Measurements from ENCODE around the gene INSL3.

The INSL3 gene

DNA sequence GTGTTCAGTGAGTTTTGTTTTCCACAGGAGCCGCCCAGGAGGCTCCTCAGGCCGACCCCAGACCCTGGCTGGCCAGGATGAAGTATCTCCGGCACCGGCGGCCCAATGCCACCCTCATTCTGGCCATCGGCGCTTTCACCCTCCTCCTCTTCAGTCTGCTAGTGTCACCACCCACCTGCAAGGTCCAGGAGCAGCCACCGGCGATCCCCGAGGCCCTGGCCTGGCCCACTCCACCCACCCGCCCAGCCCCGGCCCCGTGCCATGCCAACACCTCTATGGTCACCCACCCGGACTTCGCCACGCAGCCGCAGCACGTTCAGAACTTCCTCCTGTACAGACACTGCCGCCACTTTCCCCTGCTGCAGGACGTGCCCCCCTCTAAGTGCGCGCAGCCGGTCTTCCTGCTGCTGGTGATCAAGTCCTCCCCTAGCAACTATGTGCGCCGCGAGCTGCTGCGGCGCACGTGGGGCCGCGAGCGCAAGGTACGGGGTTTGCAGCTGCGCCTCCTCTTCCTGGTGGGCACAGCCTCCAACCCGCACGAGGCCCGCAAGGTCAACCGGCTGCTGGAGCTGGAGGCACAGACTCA, 13.5 kb downstream of the INSL3 start:
- H4K20me1 ChIP-seq (ENCODE audit: control insufficient read depth, insufficient read depth, low read depth, low read length): no peaks in the 10 kb centered on the region
- H3F3A ChIP-seq (ENCODE audit: control insufficient read depth, insufficient read depth): no peaks in the 10 kb centered on the region
- H3K27ac ChIP-seq (ENCODE audit: low read depth, low read length): no peak overlapping the region
- no peaks in the 10 kb centered on the region for H3K79me2 ChIP-seq (ENCODE audit: control insufficient read depth, low read length)
- no peaks in the 10 kb centered on the region for H3K4me1 ChIP-seq (ENCODE audit: control insufficient read depth, low read length)
- H3K9me3 ChIP-seq (ENCODE audit: control insufficient read depth, insufficient read depth, low read length): no peaks in the 10 kb centered on the region
- TF ChIP-seq, protein P1, sequence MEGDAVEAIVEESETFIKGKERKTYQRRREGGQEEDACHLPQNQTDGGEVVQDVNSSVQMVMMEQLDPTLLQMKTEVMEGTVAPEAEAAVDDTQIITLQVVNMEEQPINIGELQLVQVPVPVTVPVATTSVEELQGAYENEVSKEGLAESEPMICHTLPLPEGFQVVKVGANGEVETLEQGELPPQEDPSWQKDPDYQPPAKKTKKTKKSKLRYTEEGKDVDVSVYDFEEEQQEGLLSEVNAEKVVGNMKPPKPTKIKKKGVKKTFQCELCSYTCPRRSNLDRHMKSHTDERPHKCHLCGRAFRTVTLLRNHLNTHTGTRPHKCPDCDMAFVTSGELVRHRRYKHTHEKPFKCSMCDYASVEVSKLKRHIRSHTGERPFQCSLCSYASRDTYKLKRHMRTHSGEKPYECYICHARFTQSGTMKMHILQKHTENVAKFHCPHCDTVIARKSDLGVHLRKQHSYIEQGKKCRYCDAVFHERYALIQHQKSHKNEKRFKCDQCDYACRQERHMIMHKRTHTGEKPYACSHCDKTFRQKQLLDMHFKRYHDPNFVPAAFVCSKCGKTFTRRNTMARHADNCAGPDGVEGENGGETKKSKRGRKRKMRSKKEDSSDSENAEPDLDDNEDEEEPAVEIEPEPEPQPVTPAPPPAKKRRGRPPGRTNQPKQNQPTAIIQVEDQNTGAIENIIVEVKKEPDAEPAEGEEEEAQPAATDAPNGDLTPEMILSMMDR (IDR thresholded peaks at IDR 0.05; ENCODE audit: low read depth, low read length, poor library complexity, severe bottlenecking): no peak
- TF ChIP-seq EZH2phosphoT487 (IDR thresholded peaks at IDR 0.05; ENCODE audit: borderline replicate concordance, low read length): no peak
- no peak overlapping the region for H3K4me2 ChIP-seq (ENCODE audit: low read length)
- no peaks in the 10 kb centered on the region for H3K9me2 ChIP-seq (replicated peaks; ENCODE audit: control insufficient read depth, low read length)
- H3K27me3 ChIP-seq (ENCODE audit: control insufficient read depth, low read length): peaks cover 17% of the 10 kb centered on the region
- no peaks in the 10 kb centered on the region for H3K36me3 ChIP-seq (ENCODE audit: control insufficient read depth, low read length)
- no peak overlapping the region for H3K4me3 ChIP-seq (ENCODE audit: low read length)

DNA sequence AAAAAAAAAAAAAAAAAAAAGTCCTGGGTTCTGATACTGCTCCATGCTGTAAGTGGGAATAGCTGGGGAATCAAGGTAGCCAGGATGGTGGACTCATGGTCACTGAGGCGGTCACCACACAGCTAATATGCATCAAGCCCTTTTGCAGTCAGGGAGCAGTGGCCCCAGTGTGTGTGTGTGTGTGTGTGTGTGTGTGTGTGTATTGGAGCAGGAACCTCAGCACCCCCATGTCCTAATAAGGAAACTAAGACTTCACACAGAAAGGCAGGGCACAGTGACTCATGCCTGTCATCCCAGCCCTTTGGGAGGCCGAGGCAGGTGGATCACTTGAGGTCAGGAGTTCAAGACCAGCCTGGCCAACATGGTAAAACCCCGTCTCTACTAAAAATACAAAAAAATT, 14.4 kb downstream of the INSL3 start:
- H3K79me2 ChIP-seq (ENCODE audit: control insufficient read depth, low read length): no peaks in the 10 kb centered on the region
- no peaks in the 10 kb centered on the region for H3K9me2 ChIP-seq (replicated peaks; ENCODE audit: control insufficient read depth, low read length)
- H4K20me1 ChIP-seq (ENCODE audit: control insufficient read depth, insufficient read depth, low read depth, low read length): no peaks in the 10 kb centered on the region

DNA sequence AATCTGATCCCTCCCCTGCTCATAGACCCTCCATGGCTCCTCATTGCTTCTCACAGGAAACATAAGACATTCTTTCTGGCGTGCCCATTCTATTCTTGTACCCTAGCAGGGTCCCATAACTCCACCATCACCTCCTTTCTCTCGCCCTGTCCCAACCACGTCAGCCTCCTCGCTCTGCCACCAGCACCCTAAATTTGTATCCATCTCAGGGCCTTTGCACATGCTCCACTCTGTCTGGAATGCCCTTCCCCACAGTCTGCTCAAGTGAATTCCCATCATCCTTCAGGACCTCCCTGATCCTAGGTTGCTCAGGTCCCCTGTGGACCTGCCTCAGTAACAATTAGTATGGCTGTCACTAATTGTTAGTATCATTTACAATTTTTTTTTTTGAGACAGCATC, 15.9 kb downstream of the INSL3 start:
- H3K79me2 ChIP-seq (ENCODE audit: control insufficient read depth, low read length): no peaks in the 10 kb centered on the region

More for the DNA sequence above, 14.4 kb downstream of the INSL3 start:
- Histone ChIP-seq H3K27ac (ENCODE audit: low read depth, low read length) (no peak overlapping the region), H3K4me2 (ENCODE audit: low read length) (no peak overlapping the region), H3K9me3 (ENCODE audit: control insufficient read depth, insufficient read depth, low read length) (no peaks in the 10 kb centered on the region), H3K4me1 (ENCODE audit: control insufficient read depth, low read length) (no peaks in the 10 kb centered on the region), H3K27me3 (ENCODE audit: control insufficient read depth, low read length) (peaks cover 19% of the 10 kb centered on the region), H3K4me3 (ENCODE audit: low read length) (no peak overlapping the region), H3K36me3 (ENCODE audit: control insufficient read depth, low read length) (no peaks in the 10 kb centered on the region), H3F3A (ENCODE audit: control insufficient read depth, insufficient read depth) (no peaks in the 10 kb centered on the region)
- TF ChIP-seq EZH2phosphoT487 (IDR thresholded peaks at IDR 0.05; ENCODE audit: borderline replicate concordance, low read length): no peak
- TF ChIP-seq, protein P1 (IDR thresholded peaks at IDR 0.05; ENCODE audit: low read depth, low read length, poor library complexity, severe bottlenecking): no peak

More for the DNA sequence above, 15.9 kb downstream of the INSL3 start:
- no peak for TF ChIP-seq EZH2phosphoT487 (IDR thresholded peaks at IDR 0.05; ENCODE audit: borderline replicate concordance, low read length)
- TF ChIP-seq, protein P1 (IDR thresholded peaks at IDR 0.05; ENCODE audit: low read depth, low read length, poor library complexity, severe bottlenecking): no peak
- Histone ChIP-seq H4K20me1 (ENCODE audit: control insufficient read depth, insufficient read depth, low read depth, low read length) (no peaks in the 10 kb centered on the region), H3K4me2 (ENCODE audit: low read length) (no peak overlapping the region), H3F3A (ENCODE audit: control insufficient read depth, insufficient read depth) (no peaks in the 10 kb centered on the region), H3K9me2 (replicated peaks; ENCODE audit: control insufficient read depth, low read length) (no peaks in the 10 kb centered on the region), H3K4me1 (ENCODE audit: control insufficient read depth, low read length) (no peaks in the 10 kb centered on the region), H3K27me3 (ENCODE audit: control insufficient read depth, low read length) (peaks cover 20% of the 10 kb centered on the region), H3K27ac (ENCODE audit: low read depth, low read length) (no peak overlapping the region), H3K4me3 (ENCODE audit: low read length) (no peak overlapping the region), H3K9me3 (ENCODE audit: control insufficient read depth, insufficient read depth, low read length) (no peaks in the 10 kb centered on the region), H3K36me3 (ENCODE audit: control insufficient read depth, low read length) (no peaks in the 10 kb centered on the region)
